ENCODE results near the gene LRRC7.
"Not testable (repeated sequence)": the region's sequence is repeated elsewhere in the genome, so short reads cannot be mapped to it uniquely, and the experiment has no call there.

LRRC7 gene

GRCh38 chr1:69888016-69888415 is 320.3 kb downstream of the LRRC7 start:
- not testable (repeated sequence) for DNase-seq (ENCODE audit: low spot score)

GRCh38 chr1:69888657-69889056 is 320.9 kb downstream of the LRRC7 start:
- DNase-seq (ENCODE audit: low spot score) = no peak

- DNase-seq (ENCODE audit: low spot score) = no peak
These were observed 330.8 kb downstream of the LRRC7 start for GRCh38 chr1:69898403-69898947.

- DNase-seq (ENCODE audit: low spot score) = no peak
These were observed 343.6 kb downstream of the LRRC7 start for GRCh38 chr1:69911301-69911801.

- no peak for DNase-seq (ENCODE audit: low spot score)
These were observed 346.3 kb downstream of the LRRC7 start for GRCh38 chr1:69913977-69914376.

- no peak for DNase-seq (ENCODE audit: low spot score)
These were observed 347.4 kb downstream of the LRRC7 start for GRCh38 chr1:69914976-69915765.

GRCh38 chr1:69919129-69919921 is 351.6 kb downstream of the LRRC7 start:
- no peak for DNase-seq (ENCODE audit: low spot score)

GRCh38 chr1:69919922-69920273 is 352.2 kb downstream of the LRRC7 start:
- DNase-seq (ENCODE audit: low spot score) = no peak

GRCh38 chr1:69920426-69920825 is 352.7 kb downstream of the LRRC7 start:
- DNase-seq (ENCODE audit: low spot score) = no peak

- no peak for DNase-seq (ENCODE audit: low spot score)
These were observed 353.8 kb downstream of the LRRC7 start for GRCh38 chr1:69921486-69921885.

GRCh38 chr1:69928234-69928633 is 360.5 kb downstream of the LRRC7 start:
- DNase-seq (ENCODE audit: low spot score) = not testable (repeated sequence)

- DNase-seq (ENCODE audit: low spot score) = no peak
These were observed 361.8 kb downstream of the LRRC7 start for GRCh38 chr1:69929308-69930057.

GRCh38 chr1:69930396-69930795 is 362.7 kb downstream of the LRRC7 start:
- DNase-seq (ENCODE audit: low spot score) = no peak

- DNase-seq (ENCODE audit: low spot score) = no peak
These were observed 365.0 kb downstream of the LRRC7 start for GRCh38 chr1:69932760-69933159.

- no peak for DNase-seq (ENCODE audit: low spot score)
These were observed 372.5 kb downstream of the LRRC7 start for GRCh38 chr1:69940231-69940630.

GRCh38 chr1:69940816-69941215 is 373.1 kb downstream of the LRRC7 start:
- DNase-seq (ENCODE audit: low spot score) = no peak

- DNase-seq (ENCODE audit: low spot score) = no peak
These were observed 375.3 kb downstream of the LRRC7 start for GRCh38 chr1:69943030-69943429.

- no peak for DNase-seq (ENCODE audit: low spot score)
These were observed 379.2 kb downstream of the LRRC7 start for GRCh38 chr1:69946935-69947334.

GRCh38 chr1:69947837-69948236 is 380.1 kb downstream of the LRRC7 start:
- no peak for DNase-seq (ENCODE audit: low spot score)

GRCh38 chr1:69952676-69953075 is 385.0 kb downstream of the LRRC7 start:
- no peak for DNase-seq (ENCODE audit: low spot score)

GRCh38 chr1:69962452-69962851 is 394.7 kb downstream of the LRRC7 start:
- not testable (repeated sequence) for DNase-seq (ENCODE audit: low spot score)

- no peak for DNase-seq (ENCODE audit: low spot score)
These were observed 399.6 kb downstream of the LRRC7 start for GRCh38 chr1:69967245-69967766.

Measured in HuH-7 (cell line).